Measurements from ENCODE around the gene RNF222.
"Not testable (repeated sequence)": the region's sequence is repeated elsewhere in the genome, so short reads cannot be mapped to it uniquely, and the experiment has no call there.

RNF222 gene

DNA sequence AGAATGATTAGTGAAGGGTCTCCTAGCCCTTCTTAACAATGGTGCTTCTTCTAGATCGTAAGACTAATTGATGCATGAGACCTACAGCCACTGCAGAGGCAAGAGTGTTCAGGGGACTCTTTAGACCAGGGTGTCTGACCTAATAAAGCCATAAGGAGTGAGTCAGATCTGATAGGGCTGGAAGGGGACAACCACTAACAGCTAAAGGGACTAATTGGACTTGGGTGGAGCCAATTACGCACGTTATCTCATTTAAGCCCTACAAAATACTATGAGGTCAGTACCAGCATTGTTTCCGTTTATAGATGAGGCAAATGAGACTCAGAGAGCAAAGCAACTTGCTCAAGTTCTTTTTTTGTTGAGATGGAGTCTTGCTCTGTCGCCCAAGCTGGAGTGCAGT is 14.5 kb upstream of the RNF222 start:
- no peak for DNase-seq (ENCODE audit: low spot score)

DNA sequence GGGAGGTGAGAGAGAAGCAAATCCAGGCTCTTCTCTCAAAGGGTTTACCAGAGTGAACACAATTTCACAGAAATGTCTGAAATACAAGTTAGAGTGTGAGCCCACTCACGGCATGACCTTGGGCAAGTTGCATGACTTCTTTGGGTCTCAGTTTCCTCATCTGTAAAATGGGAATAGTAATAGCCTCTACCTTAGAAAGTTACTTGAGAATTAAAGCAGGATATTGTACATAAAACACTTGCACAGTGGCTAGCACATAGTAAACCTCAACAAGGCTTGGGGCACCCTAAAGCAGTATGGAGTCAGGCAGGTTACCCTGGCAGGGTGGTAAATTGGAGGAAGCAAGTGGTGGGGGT is 13.2 kb upstream of the RNF222 start:
- DNase-seq (ENCODE audit: low spot score) = no peak

DNA sequence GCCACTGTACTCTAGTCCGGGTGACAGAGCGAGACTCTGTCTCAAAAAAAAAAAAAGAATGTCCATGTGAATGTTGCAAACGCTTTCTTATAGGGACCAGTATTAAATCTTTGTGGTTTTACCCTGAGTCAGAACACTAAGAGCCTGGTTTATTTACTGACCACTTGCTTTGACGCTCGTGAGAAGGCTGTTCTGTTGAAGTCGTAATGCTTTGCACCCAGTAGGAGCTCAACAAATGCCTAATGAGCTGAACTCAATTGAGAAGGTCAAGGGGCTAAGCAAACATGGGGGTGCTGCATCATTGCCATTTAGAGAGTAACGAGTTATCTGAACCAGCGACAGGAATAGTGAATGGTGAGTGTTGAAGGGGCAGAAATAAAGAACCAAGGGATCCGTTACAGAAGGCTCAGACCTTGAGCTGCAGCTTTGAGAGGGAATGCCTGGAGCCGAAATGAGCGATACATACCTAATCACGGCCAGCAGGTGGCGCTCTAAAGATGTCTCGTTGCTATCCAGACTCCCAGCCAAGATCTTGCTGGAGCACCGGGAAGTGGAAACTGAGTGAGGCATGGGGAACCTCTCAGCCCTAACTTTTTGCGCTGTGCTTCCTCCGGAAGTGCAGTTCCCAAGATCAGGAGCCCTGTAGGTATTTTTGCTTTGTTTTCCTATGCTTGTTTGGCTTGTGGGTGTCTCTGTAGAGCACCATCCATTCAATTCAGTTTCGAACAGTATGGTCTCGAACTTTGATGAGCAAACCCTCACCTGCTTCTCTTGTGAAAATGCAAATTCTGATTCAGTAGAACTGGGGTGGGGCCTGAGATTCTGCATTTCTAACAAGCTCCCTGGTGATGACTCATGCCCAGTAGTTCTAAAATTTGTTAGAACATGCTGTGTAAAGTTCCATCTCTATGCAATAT is 12.6 kb upstream of the RNF222 start:
- DNase-seq (ENCODE audit: low spot score) = peak; percentile 65

DNA sequence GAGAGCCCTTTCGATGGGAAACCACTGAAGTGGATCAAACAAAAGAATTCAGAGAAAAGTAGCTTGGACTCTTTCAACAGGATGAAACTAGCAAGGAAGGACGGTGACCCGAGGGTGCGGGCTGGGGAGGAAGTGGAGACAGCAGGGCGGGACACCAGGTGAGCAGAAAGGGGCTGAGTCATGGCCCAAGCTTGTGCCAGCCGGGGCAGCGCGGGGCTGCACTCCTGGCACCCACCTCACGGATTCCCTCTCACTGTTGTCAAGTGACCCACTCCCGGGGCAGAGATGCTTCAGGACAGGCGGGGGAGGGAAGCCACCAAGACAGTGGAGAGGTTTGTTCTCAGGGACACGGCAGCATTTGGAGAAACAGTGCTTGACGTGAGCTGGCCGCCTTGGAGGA is 10.7 kb upstream of the RNF222 start:
- DNase-seq (ENCODE audit: low spot score) = no peak

DNA sequence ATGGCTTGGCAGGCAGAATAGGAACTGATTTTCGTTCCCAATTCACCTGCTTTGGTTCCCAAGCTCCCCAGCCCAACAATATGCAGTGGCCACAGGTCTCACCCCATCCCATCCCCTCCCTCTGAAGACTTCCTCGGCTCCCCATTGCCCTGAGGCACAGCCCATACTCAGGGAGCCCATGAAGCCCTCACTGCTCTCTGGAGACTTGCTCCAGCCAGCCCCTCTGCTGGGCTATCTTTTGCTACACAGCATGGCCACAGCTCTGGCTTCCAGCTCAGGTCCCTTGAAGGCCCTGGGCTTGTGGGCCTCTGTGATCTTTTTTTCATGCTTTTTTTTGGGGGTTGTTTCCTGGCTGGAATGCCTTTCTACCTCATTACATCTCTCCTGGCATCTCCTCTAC is 8.5 kb upstream of the RNF222 start:
- no peak for DNase-seq (ENCODE audit: low spot score)

DNA sequence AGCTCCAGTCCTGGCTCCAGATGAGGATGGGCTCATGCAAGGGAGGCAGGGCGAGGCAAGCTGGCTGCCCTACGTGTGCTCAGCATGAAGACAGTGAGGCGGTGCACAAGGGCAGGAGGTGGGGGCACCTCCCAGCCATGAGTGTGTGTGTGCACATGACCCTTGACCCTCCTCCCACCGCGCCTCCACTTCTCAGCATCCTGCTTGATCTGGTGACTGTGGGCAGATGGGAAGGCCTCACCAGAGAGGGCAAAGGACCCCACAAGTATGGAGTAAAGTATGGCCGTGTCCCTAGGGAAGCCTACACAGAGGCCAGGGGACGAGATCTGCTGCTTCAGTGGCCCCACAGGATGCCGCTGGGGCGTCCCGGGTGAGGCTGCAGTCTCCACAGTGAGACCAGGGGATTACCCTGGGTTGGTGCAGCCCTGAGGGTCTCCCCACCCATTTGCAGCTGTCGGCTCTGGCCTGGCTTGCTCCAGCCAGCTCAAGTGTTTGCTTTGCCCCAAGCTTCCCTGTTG is 7.9 kb upstream of the RNF222 start:
- no peak for DNase-seq (ENCODE audit: low spot score)

DNA sequence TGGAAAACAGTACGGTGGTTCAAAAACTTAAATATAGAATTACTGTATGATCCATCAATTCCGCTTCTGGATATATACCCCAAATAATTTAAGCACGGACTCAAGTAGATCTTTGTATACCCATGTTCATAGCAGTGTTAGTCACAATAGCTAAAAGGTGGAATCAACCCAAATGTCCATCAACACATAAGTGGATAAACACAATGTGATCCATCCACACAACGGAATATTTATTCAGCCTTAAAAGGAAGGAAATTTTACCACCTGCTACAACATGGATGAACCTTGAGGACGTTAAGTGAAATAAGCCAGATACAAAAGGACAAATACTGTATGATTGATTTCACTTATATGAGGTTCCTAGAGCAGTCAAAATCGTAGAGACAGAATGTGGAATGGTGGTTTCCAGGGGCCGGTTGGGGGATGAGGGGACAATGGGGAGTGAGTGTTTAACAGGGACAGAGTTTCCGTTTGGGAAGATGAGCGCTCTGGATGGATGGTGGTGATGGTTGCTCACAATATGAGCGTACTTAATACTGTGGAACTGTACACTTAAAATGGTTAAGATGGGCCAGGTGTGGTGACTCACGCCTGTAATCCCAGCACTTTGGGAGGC is 5.4 kb upstream of the RNF222 start:
- DNase-seq (ENCODE audit: low spot score) = no peak

DNA sequence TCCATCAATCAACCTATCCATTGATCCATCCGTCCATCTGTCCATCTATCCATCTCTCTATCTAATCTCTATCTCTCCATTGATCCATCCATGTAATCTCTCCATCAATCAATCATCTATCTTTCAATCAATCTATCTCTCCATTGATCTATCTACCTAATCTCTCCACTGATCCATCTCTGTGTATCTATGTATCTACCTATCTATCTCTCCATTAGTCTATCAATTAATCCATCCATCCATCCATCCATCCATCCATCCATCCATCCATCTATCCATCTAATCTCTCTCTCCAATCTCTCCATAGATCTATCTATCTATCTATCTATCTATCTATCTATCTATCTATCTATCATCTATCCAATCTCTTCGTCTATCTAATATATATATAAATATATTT is 3.5 kb upstream of the RNF222 start:
- no peak for DNase-seq (ENCODE audit: low spot score)

DNA sequence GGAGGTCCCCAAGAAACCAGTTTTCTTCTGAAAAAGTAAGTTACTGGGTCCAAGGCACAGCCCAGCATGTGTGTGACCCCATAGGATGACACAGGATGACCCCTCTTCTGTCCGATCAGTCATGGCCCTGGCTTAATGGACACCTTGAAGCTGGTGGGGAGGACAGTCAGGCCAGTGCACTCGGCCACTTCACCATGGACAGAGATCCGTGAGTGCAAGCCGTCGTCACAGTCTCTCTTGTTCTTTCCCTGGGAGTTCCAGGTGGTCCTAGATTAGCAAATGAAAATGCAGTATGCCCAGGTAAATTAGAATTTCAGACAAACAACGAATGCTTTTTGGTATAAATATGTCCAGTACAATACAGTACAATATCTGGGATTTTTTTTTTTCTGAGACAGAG is 1.4 kb upstream of the RNF222 start:
- no peak for DNase-seq (ENCODE audit: low spot score)

DNA sequence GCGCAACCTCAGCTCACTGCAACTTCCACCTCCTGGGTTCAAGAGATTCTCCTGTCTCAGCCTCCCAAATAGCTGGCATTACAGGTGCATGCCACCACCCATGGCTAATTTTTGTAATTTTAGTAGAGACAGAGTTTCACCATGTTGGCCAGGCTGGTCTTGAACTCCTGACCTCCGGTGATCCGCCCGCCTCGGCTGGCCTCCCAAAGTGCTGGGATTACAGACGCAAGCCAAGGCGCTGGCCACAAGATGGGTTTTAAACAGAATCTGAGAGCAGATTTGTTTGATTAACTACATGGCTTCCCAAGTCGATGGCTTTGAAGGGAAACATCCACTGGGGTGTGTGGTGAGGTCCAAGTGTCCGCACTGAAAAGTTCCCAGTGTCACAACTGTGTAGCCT is 3.1 kb downstream of the RNF222 start:
- DNase-seq (ENCODE audit: low spot score) = not testable (repeated sequence)

DNA sequence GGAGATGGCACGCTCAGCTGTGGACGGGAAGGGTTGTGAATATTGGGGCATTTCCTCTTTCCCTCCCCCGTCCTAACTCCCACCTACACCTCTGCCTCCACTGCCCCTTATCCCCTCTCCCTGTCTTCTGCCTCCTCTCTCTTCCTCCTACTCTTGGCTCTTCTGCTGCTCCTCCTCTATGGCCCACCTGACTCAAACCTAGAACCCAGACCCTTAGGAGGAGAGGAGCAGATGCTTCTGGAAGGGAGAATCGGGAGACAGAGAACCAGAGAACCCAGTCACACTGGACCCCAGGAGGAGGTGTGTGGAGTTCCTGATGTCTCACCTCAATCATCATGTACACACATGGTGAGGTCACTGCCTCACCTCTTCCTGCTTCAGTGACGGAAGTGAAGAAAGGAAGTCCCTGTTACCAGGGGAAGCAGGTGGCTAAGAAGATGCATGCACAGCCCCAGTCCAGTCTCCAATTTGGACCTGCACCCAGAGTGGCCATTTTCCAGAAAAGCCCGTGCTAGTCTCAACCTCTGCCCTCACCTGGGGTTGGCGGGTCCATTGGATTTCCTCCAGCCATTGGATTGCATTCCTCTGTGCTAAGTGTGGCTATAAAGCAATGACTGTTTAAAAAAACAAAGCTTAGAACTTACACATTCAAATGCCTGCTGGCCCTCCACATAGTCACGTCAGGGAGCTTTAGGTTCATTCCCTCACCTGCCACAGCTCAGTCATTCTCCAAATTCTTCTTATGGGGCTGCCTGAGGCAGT is 4.0 kb downstream of the RNF222 start:
- DNase-seq (ENCODE audit: low spot score) = peak; percentile 21

DNA sequence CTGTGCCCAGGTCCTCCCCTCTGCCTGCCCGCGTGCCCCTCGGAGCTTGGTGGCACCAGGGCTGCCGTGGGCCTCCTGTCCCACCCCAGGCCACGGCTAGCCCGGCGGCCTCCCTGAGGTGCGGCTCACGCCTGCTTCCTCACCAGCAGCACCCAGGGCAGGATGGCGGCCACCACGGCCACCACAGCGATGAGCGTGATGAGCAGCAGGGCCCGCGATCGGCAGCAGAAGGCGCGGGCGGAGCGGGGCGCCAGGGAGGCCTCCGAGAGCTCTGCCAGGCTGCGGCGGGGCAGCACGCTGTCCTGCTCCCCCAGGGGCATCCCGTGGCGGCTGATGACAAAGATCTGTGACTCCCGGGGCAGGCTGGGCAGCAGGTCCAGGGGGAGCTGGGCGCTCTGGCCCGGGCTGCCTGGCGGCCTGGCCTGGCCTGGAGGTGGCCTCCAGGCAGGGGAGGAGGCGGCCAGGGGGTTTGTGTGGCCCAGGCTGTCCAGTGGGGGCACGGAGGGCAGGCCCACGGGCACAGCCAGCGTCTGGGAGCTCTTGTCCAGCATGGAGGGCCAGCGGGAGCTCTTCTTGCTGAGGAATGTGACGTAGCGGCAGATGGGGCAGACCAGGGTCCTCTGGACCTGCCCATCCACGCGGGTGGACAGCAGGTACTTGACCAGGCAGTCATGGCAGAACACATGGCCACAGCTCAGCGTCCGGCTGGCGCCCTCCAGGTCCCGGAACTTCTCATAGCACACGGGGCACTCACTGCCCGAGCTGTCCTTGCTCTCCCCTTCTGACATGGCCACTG is 4.8 kb downstream of the RNF222 start:
- DNase-seq (ENCODE audit: low spot score) = no peak

DNA sequence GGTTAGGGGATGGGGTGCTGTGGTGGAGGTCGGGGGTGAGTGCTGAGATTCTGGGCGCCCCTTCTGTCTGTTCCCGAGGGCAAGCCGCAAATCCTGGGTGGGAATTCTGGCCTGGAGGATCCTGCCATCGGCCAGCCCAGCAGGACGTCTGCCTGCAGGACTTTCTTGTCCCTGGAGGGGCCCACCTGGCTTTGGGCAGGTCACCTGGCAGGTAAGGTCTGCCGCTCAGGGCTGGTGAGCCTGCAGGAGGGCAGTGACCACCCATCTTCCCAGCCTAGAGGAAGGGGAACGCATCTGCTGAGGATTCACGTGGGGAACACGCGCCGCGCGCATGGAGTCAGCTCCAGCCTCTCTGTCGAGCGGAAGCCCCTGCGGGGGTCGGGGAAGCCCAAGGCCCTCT is 5.4 kb downstream of the RNF222 start:
- DNase-seq (ENCODE audit: low spot score) = no peak

DNA sequence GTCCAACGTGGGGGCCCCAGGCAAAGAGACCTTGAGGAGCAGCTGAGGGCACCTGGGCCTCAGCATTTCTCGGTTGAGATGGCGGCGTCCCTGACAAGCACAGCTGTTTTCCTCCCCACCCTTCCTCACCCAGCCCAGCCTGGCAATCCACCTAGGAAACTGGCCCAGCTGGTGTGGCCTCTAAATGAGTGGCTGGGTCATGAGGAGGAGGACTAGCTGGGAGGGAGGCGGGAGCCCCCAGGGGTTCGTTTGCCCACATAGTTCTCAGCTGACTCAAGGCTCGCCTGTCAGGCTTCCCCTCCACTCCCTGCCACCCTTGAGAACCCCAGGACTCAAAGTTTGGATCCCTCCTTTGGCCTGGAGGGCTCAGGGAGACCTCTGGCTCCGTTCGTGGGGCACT is 5.9 kb downstream of the RNF222 start:
- no peak for DNase-seq (ENCODE audit: low spot score)

DNA sequence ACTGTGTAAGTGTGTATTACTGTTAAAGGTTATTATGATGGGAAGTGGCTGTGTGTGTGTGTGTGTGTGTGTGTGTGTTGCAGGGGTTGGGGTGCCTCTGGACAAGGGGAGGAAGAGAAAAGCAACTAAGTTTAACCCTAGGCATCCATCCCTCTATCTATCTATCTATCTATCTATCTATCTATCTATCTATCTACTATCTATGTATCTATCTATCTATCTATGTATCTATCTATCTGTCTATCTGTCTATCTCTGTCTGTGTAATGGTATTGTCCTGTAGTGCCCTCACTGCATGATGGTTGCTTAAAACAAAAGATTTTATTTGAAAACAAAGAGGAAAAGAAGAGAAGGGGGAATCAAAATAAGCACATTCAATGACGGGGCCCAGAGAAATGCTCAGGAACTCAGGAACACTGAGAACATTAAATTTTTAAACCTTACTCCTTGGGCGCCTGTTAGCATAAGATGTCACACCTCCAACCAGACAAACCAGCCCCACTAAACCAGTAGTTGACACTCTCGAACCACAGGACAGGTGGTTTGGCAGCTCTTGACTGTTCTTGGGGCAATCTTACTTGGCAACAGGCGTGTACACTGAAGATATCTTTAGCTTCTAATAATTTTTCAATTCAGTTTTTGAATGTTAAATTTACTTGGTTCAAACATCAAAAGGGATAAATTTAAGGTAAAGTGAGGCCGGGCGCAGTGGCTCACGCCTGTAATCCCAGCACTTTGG is 9.5 kb downstream of the RNF222 start:
- DNase-seq (ENCODE audit: low spot score) = no peak

DNA sequence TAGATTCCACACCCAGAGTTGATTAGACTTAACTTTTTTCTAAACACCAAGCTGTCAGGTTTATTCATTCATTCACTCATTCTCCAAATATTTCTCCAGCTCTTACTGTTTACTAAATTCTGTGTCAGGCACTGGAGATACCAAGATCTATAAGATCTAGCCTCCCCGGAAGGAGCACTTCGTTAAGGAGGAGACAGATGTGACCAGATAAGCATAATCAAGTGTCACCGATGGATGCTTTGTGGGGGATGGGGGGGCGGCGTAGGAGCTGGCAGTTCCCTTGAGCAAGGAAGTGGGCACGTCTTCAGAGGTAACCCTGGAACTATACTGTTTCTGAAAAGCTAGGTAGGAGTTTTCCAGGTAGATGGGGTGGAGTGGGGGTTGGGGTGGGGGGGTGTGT is 10.8 kb downstream of the RNF222 start:
- no peak for DNase-seq (ENCODE audit: low spot score)

DNA sequence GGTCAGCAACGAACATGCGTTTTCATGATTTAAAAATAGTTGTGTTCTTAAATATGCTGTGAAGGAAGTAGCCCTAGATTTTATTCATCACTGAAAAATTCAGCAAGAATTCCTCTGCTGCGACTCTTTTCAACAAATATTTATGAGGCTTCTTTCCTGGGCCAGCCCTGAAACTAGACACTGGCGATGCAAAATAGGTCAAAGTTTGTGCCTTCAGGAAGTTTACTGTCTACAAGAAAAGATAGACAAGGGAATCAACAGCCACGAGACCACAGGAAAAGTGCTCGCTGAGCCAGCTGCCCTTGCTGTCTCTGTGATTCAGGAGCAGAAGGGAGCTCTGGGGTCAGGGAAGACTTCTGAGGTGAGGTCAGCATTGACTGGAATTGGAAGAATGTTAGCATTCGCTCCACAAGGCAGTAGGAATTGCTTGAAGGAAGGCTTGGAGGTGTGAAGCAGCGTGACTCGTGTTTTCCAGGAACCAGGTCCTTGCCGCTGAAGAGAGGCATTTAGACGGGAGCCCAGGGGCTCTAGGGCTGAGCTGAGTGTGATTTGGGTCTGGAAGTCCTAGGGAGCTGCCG is 12.7 kb downstream of the RNF222 start:
- no peak for DNase-seq (ENCODE audit: low spot score)

DNA sequence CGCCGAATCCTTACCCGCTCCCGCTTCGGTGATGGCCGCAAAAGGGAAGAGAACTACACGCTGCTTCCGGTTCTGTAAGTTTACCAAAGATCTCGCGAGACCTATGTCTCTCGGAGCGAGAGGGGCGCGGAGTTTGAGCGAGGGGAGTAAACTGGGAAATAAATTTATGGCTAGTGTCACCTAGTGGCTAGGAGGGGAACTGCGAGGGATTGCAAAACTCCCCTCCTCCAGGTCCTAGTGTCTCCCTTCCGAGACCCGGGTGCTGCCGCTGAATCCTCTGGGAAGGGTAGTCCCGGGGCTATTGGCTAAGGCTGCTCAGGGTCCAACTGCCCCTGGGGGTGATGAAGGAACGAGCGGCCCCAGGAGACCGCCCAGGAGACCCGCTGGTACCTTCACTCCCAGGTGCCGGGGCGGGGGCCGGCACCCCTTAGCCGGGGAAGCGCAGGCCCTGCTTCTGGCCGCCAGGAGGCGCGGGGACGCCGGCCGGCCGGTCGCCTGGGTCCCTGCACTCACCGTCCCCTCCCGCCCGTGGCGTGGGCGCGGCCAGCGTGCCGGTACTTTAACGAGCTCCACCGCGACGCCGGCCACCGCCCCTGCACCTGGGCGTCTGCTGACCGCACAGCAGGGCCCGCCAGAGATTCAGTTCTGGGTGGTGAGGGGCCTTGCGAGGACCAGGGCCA is 14.3 kb downstream of the RNF222 start, which contains the start of gene RPL26:
Gene RPL26 (minus strand): TSS at position 51 of the 680 bp plus-strand sequence. CDS start 883 bp downstream, outside the sequence.
- peak; percentile 95 for DNase-seq (ENCODE audit: low spot score)

DNA sequence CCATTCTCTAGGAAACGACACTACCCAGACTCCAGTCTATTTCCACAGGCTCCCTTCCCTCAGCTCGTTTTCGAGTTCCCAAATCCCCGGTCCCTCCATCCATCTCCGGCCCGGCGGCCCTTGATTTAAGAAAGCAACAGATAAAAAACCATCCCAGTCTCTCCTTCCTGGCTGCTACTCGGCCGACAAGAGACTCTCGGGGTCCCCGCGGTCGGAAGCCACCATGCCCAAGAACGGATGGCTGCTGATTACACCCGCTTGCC is 14.8 kb downstream of the RNF222 start:
- no peak for DNase-seq (ENCODE audit: low spot score)

Measured in NAMALWA (cell line).